ENCODE results near the gene MYCBP.
"Not testable (repeated sequence)": the region's sequence is repeated elsewhere in the genome, so short reads cannot be mapped to it uniquely, and the experiment has no call there.

MYCBP gene

GRCh38 chr1:38873027-38873969 lies at the start of gene MYCBP:
TSS of gene MYCBP (minus strand) at chr1:38873348. CDS start at chr1:38873305, 43 bp downstream.
- DNase-seq: peak; percentile 90

- no peak for DNase-seq
These were observed 46.0 kb upstream of the MYCBP start for GRCh38 chr1:38919130-38919529.

- no peak for DNase-seq
These were observed 45.4 kb upstream of the MYCBP start for GRCh38 chr1:38918568-38918967.

GRCh38 chr1:38917772-38918171 lies 44.6 kb upstream of the MYCBP start:
- DNase-seq: no peak

- no peak for DNase-seq
These were observed 44.2 kb upstream of the MYCBP start for GRCh38 chr1:38917337-38917736.

GRCh38 chr1:38915352-38915948 lies 42.3 kb upstream of the MYCBP start:
- DNase-seq: no peak

GRCh38 chr1:38914908-38915307 lies 41.8 kb upstream of the MYCBP start:
- not testable (repeated sequence) for DNase-seq

GRCh38 chr1:38908821-38909220 lies 35.7 kb upstream of the MYCBP start:
- DNase-seq: no peak

- no peak for DNase-seq
These were observed 32.8 kb upstream of the MYCBP start for GRCh38 chr1:38905985-38906384.

GRCh38 chr1:38899560-38899959 lies 26.4 kb upstream of the MYCBP start:
- no peak for DNase-seq

- DNase-seq: no peak
These were observed 25.6 kb upstream of the MYCBP start for GRCh38 chr1:38898653-38899230.

- DNase-seq: no peak
These were observed 23.0 kb upstream of the MYCBP start for GRCh38 chr1:38896169-38896568.

GRCh38 chr1:38892976-38893375 lies 19.8 kb upstream of the MYCBP start:
- no peak for DNase-seq

GRCh38 chr1:38891753-38892152 lies 18.6 kb upstream of the MYCBP start:
- DNase-seq: no peak

GRCh38 chr1:38889589-38889988 lies 16.4 kb upstream of the MYCBP start:
- DNase-seq: no peak

GRCh38 chr1:38888423-38889333 lies 15.5 kb upstream of the MYCBP start:
- no peak for DNase-seq

- no peak for DNase-seq
These were observed 11.9 kb upstream of the MYCBP start for GRCh38 chr1:38885092-38885491.

- no peak for DNase-seq
These were observed 8.3 kb upstream of the MYCBP start, which contains the start of gene GJA9 for GRCh38 chr1:38881487-38881886. TSS of gene GJA9 (minus strand) at chr1:38881587. CDS start at chr1:38876098, 5,489 bp downstream.

- no peak for DNase-seq
These were observed 2.7 kb upstream of the MYCBP start for GRCh38 chr1:38875811-38876210.

GRCh38 chr1:38872401-38873026 lies 634 bp downstream of the MYCBP start:
- no peak for DNase-seq

- no peak for DNase-seq
These were observed 2.2 kb downstream of the MYCBP start for GRCh38 chr1:38870996-38871395.

GRCh38 chr1:38867208-38867607 lies 5.9 kb downstream of the MYCBP start:
- DNase-seq: no peak

Measured in NCI-H2081 treated with DMSO at 0.1 percent for 48 hours (cell line).